PFSK-1 (cell line): Measurements from ENCODE around the gene ACLY.

Experiments
- FOXP2 ChIP-seq: optimal IDR thresholded peaks from 2 replicates; pipeline ENCODE3; 2011; ENCODE audit warnings: borderline replicate concordance, control low read depth, inconsistent platforms; ENCODE audit not compliant: insufficient read depth; ENCODE audit errors: extremely low read length, extremely low read depth
- POLR2AphosphoS5 ChIP-seq: IDR thresholded peaks from 2 replicates; pipeline ENCODE4 v1.6.1; 2012; ENCODE audit warnings: low read depth, mild to moderate bottlenecking, control low read depth, low read length, moderate library complexity
- SIN3A ChIP-seq: IDR thresholded peaks from 2 replicates; pipeline ENCODE4 v1.6.1; 2012; ENCODE audit warnings: mild to moderate bottlenecking, low read length, moderate library complexity, borderline replicate concordance; ENCODE audit not compliant: insufficient read depth
- TAF1 ChIP-seq: IDR thresholded peaks from 2 replicates; pipeline ENCODE4 v1.6.1; 2012; ENCODE audit warnings: low read length, control low read depth, borderline replicate concordance; ENCODE audit not compliant: insufficient read depth
- TF ChIP-seq, protein P1 (sequence below), 2 experiments: IDR thresholded peaks; 2 replicates each; pipeline versions ENCODE4 v1.6.1 to v1.8.0; 2011 to 2012; ENCODE audit warnings: low read depth in 2 of 2, low read length in 2 of 2, control low read depth in 1 of 2, inconsistent platforms in 1 of 2, mild to moderate bottlenecking in 1 of 2, moderate library complexity in 1 of 2; ENCODE audit not compliant: insufficient read depth in 1 of 2

DNA sequence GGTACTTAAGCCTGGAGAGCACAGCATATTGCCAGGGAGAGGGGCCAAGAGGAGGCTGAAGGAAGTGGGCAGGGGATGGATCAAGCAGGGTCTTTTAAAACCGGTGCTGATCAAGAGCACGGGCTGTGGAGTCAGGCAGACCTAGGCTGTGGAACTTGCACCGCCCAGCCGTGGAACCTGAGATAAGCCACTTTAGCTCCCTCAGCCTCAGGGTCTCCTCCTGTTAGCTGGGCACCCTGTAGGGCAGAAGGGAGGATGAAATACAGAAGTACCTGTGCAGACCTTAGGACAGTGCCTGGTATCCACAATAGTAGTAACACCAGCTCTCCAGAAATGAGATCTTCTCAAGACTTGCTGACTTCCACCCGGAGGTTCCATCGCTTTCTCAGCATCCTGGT lies 20.9 kb upstream of the ACLY start:
- TF ChIP-seq POLR2AphosphoS5 (no peak), SIN3A (no peak), TAF1 (no peak), FOXP2 (no peak)
- TF ChIP-seq, protein P1, sequence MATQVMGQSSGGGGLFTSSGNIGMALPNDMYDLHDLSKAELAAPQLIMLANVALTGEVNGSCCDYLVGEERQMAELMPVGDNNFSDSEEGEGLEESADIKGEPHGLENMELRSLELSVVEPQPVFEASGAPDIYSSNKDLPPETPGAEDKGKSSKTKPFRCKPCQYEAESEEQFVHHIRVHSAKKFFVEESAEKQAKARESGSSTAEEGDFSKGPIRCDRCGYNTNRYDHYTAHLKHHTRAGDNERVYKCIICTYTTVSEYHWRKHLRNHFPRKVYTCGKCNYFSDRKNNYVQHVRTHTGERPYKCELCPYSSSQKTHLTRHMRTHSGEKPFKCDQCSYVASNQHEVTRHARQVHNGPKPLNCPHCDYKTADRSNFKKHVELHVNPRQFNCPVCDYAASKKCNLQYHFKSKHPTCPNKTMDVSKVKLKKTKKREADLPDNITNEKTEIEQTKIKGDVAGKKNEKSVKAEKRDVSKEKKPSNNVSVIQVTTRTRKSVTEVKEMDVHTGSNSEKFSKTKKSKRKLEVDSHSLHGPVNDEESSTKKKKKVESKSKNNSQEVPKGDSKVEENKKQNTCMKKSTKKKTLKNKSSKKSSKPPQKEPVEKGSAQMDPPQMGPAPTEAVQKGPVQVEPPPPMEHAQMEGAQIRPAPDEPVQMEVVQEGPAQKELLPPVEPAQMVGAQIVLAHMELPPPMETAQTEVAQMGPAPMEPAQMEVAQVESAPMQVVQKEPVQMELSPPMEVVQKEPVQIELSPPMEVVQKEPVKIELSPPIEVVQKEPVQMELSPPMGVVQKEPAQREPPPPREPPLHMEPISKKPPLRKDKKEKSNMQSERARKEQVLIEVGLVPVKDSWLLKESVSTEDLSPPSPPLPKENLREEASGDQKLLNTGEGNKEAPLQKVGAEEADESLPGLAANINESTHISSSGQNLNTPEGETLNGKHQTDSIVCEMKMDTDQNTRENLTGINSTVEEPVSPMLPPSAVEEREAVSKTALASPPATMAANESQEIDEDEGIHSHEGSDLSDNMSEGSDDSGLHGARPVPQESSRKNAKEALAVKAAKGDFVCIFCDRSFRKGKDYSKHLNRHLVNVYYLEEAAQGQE (IDR thresholded peaks at IDR 0.05; ENCODE audit: insufficient read depth in 1 of 2, low read depth in 2 of 2, low read length in 2 of 2) = no peak
